ENCODE data around the gene SLC66A1.

DNA sequence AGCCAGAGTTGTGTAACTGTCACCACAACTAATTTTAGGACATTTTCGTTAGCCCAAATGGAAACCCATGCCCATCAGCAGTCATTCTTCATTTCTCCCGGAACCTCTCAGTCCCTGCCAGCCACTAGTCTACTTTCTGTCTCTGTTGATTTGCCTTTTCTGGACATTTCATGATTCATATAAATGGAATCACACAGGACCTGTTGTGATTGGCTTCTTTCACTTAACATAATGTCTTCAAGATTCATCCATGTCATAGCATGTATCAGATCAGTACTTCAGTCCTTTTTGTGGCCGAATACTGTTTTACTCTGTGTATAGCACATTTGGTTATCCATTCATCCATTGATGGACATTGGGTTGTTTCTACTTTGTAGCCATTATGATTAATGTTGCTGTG is 7.1 kb downstream of the SLC66A1 start:
- TF ChIP-seq POLR2A (IDR thresholded peaks at IDR 0.05) (no peak), CTCF (IDR thresholded peaks at IDR 0.05) (no peak)
